AG08395 (cell line): ENCODE results near the gene MMP2.

Source experiments
- DNase-seq: peaks from one replicate; pipeline ENCODE4 v3.0.0; 2012; ENCODE audit warnings: mixed read lengths, low spot score

Gene MMP2

DNA sequence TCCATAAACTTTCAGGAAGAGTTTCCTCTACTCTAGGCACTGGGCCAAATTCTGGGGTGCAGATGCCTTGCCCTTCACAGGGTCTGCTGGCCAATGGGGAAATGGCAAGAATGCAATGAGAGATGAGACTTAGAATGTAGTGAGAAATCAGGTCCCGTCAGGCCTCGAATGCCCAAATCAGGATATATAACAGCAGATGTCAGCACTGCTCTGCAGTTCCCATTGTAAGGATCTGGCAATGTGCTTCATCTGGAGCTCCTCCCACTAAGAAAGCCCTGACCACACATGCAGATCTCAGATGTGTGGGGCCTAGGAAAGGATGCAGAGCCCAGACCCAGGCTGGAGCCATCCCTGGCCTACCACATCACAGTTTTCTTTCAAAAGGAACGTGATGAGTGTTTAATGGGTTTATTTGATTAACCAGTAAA is 16.0 kb downstream of the MMP2 start:
- peak; percentile 86 for DNase-seq

DNA sequence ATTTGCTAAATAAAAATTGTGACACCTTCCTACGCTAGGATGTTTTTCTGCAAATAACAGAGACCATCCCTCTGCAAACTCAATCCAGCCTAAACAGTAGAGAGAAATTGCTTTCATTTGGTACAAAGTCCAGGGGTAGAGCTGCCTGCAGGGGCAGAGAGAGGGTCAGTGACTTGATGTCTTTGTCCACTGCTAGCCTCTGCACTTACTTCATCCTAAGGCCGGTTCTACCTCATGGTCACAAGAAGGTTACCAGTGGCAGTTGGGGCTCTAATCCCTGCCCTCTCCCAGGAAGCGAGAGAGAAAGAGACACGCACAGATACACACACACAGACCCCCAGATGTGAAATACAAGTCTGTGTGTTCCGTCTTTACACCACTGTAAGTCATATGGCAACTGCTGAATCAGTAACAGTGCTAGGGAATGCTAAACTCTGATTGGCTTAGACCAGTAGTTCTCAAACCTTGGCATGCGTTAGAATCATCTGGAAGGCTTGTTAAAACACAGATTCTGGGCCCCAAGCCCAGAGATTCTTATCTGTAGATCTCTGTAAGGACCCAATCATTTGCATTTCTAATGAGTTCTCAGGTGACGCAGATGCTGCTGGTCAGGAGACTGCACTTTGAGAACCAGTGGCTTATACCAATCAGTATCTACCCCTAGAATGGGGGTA is 16.8 kb downstream of the MMP2 start:
- peak; percentile 54 for DNase-seq

DNA sequence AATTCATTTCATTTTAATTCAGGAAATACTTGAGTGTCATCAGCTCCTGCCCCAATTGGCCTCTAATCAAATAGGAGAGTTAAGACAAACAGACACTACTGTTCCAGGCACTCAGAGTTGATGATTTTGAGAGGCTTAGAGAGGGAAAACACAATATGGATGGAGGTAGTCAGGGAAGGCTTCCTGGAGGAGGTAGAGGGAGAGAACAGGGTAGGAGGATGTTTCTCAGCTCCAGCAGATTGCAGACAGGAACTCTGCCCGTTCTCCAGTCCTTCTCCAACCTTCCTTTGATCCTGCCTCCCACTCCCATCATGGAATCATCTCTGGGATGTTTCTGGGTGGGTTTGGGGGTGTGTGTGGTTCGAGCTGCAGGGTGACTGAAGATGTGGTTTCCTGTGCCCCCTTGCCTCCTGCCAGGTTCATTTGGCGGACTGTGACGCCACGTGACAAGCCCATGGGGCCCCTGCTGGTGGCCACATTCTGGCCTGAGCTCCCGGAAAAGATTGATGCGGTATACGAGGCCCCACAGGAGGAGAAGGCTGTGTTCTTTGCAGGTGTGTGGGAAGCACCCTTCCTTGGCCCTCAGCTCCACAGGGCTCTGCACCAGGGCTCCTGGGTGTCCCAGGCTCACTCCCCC is 17.6 kb downstream of the MMP2 start:
- no peak for DNase-seq

DNA sequence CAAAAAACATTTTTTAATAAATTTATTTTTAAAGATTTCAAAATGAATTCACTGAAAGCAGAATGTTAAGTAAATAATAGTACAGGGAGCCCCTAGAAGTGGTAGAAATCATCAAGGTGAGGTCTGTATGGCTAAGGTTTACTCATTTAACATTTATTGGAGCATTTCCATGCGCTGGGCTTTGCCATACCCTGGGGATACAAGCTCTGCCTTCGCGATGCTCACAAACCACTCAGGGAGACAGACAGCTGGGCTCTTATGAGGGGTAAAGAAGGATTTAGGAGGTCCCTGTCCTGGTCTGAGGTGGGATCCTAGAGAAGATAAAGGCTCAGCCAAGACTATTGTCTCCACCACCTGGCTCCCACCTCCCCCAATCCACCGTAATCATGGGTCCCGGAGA is 18.6 kb downstream of the MMP2 start:
- no peak for DNase-seq

DNA sequence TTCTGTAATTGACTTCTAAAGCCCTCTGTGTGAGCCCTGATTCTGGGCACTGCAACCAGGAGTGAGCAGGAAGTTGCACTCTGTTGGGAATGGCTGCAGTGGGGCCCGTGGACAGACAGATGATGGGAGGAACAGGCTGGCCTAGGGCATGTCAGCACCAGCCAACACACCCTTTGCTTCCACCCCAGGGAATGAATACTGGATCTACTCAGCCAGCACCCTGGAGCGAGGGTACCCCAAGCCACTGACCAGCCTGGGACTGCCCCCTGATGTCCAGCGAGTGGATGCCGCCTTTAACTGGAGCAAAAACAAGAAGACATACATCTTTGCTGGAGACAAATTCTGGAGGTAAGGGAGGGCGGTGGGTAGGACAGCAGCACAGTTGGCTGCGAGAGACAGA is 19.1 kb downstream of the MMP2 start:
- no peak for DNase-seq

DNA sequence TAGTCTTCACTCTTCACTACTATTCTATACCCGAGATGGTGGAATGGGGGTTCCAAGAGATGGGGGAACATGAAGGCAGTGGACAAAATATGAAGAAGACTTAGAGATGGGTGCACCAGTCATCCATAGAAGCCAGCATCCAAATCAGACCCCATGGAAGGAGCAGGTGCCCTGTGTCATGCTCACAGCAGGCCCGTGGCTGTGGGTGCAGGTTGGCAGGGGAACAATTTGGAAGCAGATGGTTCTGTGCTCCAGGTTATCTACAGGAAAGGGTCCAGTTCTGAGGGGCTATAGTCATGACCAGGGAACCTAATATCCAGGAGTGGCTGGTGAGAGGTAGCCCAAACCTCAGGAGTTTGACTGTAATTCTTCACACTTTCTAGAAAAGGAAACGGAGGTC is 20.3 kb downstream of the MMP2 start:
- DNase-seq = no peak

DNA sequence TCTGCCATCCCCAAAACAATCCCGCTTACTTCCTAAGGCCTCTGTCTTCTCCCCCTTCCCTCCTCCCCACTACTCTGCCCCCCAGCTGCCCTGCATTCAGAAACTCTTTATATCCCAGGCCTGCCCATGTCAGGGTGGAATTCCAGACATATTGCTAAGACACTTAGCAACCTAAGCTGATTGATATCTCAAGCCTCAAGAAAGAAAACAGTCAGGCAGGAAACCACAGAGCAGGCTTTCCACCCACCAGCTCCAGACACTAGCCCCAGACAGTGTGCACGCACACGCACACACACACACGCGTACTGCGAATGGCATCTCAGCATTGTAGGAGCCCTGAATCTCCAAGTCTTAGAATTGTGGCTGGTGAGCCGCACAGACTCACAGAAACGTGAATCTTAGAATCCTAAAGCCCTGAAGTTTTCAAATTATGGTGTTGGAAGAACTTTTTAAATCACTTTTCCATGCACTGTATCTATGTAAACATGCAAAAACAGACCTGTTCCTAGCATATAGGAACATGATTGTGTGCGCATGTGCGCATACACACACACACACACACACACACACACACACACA is 21.0 kb downstream of the MMP2 start:
- DNase-seq = peak; percentile 93

DNA sequence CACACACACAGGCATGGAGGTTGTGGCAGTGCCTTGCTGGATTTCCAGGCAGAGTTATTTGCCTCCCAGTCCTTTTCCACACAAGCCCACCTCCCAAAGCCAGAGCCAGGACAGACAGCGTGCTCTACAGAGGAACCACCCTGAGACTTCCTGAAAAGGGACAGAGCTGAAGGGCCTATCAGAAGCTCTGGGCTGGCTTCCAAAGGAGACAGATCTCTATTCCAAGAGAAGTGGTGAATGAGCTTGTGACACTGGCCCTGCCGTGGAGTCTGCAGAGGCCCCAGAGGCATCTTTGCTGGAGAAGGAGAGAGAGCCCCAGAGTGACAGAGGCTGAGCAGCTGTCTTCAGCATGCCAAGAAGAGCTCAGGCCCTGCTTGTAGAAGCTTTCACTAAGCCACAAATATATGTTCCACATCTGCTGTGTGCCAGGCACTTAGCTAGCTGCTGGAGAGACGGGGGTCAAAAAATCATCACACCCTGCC is 21.6 kb downstream of the MMP2 start:
- peak; percentile 42 for DNase-seq

DNA sequence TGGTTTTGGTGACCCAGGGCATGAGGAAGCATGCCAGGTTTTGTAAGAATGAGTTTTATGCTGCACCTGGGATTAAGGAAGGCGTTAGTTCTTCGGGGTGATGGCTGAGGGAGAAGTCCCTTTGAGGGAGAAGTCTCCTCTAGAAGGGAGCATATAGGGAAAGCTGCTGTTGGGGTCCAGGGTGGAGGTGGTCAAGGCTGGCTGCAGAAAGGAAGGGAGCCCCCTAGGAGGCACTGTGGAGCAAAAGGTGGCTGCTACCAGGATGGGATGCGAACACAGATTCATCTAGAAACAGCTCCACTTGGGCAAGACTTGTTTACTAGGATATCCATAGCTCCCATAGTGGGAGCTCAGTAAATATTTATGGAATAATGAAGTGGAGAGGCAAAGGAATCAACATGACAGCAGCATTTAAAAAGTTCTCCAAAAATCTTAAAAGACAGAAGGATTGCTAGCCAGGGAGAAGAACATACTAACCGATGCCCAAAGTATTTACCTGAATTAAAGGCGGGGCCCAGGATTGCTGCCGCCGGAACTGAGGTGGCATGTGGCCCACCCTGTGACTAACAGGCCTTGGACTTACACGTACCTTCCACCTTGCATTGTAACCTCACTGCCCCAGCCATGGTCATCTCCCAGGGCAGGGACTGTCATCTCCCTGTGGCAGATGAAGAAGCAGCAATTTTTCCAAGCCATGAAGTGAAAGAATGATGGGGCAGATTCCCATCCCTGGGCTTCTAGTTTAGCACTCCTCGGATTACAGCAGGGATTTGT is 22.7 kb downstream of the MMP2 start:
- peak; percentile 17 for DNase-seq

DNA sequence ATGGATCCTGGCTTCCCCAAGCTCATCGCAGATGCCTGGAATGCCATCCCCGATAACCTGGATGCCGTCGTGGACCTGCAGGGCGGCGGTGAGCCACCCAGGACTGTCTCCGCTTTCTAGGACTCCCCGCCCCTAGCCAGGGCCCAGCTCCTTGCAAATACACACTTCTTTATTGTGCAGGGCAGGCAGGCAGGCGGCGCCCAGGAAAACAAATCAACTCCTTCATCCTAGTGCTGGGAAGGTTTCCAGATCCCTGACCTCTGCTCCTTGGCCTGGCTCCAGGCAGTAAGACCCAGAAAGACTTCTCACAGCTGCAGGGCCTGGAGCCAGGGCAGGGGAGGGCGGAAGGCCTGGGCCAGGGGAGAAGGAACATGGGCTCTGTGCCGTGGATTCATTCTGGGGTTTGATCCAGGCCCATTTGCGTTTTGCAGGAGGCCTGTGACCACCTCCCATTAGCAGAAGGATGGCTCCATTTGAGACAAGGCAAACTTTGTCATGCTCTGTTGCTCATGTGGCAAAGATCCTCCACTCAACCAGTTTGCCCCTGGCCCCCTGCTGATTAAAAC is 23.9 kb downstream of the MMP2 start:
- DNase-seq = peak; percentile 16

DNA sequence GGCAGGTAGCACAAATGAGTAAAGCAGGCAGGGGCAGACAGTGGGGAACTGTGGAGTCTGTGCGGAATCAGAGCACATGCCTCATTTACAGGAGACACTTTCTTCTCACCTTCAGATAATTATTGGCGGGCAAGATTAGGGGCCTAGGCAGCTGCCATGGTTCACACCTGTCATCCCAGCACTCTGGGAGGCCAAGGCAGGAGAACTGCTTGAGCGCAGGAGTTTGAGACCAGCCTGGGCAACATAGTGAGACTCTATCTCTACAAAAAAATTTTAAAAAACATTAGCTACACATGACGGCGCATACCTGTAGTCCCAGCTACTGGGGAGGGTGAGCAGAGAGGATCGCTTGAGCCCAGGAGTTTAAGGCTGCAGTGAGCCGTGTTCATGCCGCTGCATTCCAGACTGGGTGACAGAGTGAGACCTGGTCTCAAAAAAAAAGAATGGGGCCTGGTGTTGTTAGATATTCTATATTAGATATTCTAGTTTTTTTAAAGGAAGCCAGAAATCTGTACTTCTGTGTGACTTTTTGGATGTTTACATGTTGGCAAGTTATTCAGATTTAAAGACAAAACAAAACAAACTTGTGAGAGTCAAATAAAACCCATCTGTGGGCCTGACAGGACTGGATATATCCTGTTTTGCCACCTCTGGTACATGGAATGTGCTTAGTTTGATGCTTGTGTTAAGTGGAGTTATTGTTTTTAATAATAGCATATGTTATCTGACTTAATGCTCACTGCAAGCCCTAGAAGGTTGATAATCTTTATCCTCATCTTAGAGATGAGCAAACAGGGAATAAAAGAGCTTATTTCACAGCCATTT is 24.9 kb downstream of the MMP2 start:
- DNase-seq = no peak

DNA sequence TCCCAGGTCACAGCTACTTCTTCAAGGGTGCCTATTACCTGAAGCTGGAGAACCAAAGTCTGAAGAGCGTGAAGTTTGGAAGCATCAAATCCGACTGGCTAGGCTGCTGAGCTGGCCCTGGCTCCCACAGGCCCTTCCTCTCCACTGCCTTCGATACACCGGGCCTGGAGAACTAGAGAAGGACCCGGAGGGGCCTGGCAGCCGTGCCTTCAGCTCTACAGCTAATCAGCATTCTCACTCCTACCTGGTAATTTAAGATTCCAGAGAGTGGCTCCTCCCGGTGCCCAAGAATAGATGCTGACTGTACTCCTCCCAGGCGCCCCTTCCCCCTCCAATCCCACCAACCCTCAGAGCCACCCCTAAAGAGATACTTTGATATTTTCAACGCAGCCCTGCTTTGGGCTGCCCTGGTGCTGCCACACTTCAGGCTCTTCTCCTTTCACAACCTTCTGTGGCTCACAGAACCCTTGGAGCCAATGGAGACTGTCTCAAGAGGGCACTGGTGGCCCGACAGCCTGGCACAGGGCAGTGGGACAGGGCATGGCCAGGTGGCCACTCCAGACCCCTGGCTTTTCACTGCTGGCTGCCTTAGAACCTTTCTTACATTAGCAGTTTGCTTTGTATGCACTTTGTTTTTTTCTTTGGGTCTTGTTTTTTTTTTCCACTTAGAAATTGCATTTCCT is 26.5 kb downstream of the MMP2 start:
- DNase-seq = no peak

DNA sequence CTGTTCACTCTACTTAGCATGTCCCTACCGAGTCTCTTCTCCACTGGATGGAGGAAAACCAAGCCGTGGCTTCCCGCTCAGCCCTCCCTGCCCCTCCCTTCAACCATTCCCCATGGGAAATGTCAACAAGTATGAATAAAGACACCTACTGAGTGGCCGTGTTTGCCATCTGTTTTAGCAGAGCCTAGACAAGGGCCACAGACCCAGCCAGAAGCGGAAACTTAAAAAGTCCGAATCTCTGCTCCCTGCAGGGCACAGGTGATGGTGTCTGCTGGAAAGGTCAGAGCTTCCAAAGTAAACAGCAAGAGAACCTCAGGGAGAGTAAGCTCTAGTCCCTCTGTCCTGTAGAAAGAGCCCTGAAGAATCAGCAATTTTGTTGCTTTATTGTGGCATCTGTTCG is 27.1 kb downstream of the MMP2 start:
- DNase-seq = no peak

DNA sequence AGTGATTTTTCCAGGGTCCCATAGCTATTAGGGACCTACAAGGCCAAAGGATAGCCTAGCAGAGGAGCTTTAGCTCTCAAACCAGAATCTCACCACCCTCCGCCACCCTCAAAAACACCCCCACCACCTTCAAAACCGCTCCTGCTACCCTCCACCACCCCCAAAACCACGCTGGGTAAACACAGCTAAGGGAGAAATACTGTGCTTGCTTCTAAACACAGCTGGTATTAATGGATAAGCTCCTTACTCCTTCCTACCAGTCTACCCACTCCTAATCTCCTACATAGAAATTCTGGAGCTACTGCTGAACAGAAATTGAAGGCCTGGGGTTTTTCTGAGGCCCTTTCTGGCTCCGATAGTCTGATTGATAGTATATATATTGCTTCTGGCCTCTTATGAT is 27.7 kb downstream of the MMP2 start:
- DNase-seq = no peak

DNA sequence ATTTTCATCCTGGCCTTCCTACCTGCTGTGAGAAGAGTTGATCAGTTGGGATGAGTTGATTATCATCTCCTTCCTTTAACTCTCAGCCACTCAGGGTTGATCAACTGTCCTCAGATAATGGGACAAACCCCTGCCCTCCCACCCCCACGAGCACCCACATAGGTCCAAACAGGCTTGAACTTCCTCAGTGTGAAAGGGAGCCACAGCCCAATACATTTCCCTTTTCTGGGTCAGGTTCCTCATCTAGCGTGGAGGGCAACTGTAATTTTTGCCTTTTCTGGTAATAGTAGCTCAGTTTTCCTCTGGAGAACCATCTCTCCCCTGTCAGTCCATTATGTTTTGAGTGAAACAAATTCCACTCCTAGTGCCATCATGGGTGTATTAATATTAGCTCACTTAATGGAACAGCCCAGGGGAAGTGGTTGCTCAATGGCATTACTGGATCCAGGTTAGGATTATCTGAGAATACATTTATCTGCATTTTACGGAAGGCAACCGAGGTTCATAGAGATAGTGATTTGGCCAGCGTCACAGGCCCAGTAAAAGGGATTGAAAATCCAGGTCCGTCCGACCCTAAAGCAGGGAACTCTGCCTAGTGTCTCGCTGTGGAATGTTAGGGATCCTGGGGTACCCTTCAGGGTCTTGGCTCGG is 29.4 kb downstream of the MMP2 start:
- DNase-seq = no peak

DNA sequence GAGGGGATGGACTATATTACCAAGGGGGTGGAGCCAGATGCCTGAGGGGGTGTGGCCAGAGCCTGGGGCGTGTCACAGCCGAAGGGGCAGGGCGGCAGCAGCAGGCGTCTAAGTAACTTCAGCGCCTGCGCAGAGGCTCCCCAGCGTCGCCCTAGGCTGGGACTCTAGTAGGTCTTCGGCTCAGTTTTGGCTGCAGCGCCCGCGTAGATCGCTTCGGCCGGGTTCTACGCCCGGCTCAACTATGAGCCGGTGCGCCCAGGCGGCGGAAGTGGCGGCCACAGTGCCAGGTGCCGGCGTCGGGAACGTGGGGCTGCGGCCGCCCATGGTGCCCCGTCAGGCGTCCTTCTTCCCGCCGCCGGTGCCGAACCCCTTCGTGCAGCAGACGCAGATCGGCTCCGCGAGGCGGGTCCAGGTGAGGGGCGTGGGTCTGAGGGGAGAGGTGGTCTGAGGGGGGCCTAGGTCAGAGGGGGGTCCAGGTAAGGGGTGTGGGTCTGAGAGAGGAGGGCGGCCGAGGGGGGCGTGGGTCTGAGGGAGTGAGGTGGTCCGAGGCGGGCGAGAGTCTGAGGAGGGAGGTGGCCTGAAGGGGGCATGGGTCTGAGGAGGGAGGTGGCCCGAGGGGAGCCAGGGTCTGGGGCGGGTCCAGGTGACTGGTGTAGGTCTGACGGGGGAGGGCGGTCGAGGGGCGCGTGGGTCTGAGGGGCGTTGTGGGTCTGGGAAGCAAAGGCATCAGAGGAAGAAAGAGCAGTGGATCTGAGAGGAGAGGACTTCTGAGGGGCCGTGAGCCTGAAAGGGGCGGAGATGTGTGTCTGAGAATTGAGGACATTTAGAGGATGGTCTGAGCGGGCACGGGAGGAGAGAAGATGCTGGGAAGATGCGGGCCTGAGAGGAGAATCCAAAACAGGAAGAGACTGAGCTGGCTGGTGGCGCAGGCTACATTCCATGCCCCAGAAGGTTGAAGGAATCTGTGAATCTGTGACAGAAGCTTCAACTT is 30.2 kb downstream of the MMP2 start, which contains the start of gene LPCAT2:
LPCAT2 (plus strand) TSS at position 132 of the 991 bp plus-strand sequence; CDS start at position 242, 110 bp downstream.
- DNase-seq = peak; percentile 96

DNA sequence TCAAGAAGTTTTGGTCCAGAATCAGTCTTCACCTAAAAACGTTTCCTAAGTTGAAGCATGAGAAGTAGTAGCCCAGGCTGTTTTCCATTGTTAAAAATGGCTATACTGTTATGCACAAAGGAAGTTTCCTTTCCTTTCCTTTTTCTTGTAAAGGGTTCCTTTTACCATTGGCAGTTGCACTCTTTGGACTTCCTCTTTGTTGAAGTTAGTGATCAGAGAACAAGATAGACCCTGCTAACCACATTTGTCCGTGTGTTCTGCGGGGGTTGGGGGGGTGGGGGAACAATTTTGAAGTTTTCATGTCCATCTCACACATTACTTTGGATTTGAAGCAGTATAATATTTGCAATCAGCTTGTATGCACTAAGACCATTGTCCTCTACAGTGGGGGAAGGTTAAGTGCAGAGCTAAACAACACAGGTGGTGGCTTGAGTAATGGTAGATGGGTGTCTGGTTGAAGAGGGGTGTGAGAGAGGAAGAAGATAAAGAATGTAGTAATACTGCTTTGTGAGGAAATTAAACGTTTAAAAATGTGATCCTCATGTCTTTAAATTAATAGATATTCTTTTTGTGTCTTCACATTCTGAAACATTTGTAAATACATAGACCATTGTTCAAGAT is 31.3 kb downstream of the MMP2 start:
- no peak for DNase-seq

DNA sequence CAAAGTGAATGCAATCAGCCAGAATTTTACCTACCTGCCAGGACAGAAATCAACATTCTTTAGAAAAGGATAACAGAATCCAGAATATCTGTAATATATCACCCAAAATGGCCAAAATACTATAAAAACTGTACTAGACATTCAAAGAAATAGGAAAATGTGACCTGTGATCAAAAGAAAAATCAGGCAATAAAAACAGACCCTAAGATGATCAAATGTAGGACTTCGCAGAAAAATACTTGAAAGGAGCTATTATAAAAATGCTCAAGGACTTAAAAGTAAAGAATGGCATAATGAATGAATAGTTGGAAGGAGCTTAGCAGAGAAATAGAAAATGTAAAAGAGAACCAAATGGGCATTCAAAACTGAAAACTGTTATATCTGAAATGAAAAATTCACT is 33.9 kb downstream of the MMP2 start:
- no peak for DNase-seq

DNA sequence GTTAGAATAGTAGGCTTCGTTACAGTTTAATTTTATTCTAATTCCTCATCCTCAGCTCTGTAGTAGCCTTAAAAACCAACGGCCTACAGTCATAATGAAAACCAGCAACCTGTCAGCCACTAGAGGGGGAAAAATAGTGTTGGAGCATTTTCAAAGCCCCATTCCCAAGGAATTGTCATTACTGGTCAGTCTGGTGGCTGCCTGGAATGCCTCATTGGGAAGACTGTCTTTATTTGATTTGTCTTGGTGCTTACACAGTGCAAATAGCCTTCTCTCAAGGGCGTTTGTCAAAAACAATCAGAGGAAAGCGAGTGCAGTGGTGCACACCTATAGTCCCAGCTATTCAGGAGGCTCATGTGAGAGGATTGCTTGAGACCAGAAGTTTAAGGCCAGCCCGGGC is 34.6 kb downstream of the MMP2 start:
- no peak for DNase-seq
